Epithelial cell of proximal tubule (primary cell): ENCODE results near the gene SEMA3B. TPM values are rescaled to one million over a fixed set of nuclear protein-coding genes. Genes with fewer than 3 reads are reported as not detected.
"Not testable (repeated sequence)": the region's sequence is repeated elsewhere in the genome, so short reads cannot be mapped to it uniquely, and the experiment has no call there.

Experiments
- DNase-seq: peaks from one replicate; pipeline ENCODE4 v3.0.0-alpha.2; 2011; ENCODE audit warnings: low read depth
- H3K4me3 ChIP-seq: 2 replicates; pipeline ENCODE4 v1.5.1; 2011; ENCODE audit warnings: low read depth, mild to moderate bottlenecking, low read length
- total RNA-seq: library from RNA; depleted of rRNA; stranded (reverse); fragments of >200 nt; gene quantifications from 2 replicates; pipeline ENCODE4 v1.2.3, GENCODE V29; 2015
- TF ChIP-seq, protein P1 (sequence below): conservative IDR thresholded peaks from 2 replicates; pipeline ENCODE4 v1.5.1; 2012; ENCODE audit warnings: low read depth, mild to moderate bottlenecking, low read length

Gene SEMA3B
- total RNA-seq, 1 donor from 2014 or later, result 29.5 TPM

DNA sequence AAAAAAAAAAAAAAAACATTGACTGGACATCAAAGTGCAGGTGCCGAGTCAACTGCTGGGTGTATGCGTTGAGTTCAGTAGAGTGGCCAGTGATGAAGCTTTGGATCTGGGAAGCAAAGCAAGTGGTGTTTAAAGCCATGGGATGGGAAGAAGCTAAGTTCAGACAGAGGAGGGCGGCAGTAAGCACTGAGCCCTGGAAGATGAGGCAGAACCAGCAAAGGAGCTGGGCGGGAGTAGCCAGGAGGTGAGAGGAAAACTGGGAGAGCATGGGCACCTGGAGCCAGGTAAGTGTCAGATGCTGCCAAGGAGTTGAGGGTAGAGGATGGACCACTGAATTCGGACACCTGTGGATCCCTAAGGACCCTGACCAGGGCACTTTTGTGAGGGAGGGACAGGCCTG lies 44.3 kb upstream of the SEMA3B start:
- TF ChIP-seq, protein P1, sequence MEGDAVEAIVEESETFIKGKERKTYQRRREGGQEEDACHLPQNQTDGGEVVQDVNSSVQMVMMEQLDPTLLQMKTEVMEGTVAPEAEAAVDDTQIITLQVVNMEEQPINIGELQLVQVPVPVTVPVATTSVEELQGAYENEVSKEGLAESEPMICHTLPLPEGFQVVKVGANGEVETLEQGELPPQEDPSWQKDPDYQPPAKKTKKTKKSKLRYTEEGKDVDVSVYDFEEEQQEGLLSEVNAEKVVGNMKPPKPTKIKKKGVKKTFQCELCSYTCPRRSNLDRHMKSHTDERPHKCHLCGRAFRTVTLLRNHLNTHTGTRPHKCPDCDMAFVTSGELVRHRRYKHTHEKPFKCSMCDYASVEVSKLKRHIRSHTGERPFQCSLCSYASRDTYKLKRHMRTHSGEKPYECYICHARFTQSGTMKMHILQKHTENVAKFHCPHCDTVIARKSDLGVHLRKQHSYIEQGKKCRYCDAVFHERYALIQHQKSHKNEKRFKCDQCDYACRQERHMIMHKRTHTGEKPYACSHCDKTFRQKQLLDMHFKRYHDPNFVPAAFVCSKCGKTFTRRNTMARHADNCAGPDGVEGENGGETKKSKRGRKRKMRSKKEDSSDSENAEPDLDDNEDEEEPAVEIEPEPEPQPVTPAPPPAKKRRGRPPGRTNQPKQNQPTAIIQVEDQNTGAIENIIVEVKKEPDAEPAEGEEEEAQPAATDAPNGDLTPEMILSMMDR, result no peak
- H3K4me3 ChIP-seq, result no peak overlapping the region

DNA sequence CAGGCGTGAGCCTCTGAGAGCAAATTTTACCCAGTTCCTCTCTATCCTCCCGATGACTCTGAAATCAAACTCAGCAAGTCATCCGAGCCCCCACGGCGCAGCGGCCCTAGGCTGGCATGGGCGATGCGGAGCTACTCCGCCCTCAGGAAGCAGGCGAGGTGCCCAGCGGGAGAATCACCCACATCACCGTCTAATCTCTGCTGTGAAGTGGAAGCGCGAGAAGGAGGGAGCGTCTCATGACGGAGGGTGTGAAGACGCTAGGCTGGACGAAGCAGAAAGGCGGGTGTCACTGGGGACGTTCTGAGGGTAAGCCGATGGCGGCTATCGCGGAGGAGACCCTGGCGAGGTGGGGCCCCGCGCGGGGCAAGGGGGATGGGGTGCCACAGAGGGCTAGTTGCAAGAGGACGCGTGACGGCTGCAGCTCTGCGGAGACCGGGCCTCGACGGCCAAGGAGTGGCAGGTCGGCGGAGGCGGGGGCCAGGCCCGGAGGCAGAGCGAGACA lies 42.0 kb upstream of the SEMA3B start:
- DNase-seq, result no peak

More for the DNA sequence above, 44.3 kb upstream of the SEMA3B start:
- DNase-seq, result no peak

DNA sequence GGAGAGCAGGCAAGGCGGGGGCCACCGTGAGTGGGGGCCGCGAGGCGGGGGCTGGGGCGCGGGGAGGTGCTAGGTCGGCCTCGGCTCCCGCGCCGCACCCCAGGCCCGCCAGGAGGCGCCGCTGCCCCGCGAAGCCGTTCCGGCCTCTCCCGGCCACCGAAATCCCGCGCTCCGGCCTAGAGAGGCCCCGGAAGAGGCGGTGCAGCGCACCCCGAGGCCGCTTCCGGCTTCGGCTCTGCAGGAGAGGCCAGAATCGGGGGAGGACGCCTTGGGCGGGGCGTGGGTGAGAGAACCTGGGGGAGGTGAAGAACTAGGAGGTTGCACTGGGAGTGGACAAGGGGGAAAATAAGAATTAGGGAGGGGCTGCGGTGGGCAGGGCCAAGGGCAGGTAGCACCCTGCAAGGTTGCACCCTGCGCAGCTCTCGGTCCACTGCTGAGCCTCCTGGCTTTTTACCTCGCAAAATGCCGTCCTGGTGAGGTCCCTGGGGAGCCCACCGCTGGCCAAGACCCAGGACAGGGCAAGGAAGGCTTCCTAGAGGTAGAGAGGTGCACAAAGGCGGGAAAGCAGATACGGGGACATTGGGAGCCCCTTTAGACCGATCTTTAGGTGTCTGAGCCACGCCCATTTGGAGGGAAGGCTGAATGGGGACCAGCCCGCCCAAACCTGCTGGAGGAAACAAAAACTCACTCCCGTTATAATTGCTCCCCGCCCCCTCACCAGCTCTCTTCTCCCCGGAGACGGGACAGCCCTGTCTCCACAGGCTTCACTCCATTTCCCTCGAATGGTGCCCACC lies 41.4 kb upstream of the SEMA3B start:
- TF ChIP-seq, protein P1, result peak; percentile 62
- peak overlapping the region; percentile 84 for H3K4me3 ChIP-seq
- DNase-seq, result no peak

More for the DNA sequence above, 42.0 kb upstream of the SEMA3B start:
- TF ChIP-seq, protein P1, result no peak
- H3K4me3 ChIP-seq, result peak overlapping the region; percentile 84

DNA sequence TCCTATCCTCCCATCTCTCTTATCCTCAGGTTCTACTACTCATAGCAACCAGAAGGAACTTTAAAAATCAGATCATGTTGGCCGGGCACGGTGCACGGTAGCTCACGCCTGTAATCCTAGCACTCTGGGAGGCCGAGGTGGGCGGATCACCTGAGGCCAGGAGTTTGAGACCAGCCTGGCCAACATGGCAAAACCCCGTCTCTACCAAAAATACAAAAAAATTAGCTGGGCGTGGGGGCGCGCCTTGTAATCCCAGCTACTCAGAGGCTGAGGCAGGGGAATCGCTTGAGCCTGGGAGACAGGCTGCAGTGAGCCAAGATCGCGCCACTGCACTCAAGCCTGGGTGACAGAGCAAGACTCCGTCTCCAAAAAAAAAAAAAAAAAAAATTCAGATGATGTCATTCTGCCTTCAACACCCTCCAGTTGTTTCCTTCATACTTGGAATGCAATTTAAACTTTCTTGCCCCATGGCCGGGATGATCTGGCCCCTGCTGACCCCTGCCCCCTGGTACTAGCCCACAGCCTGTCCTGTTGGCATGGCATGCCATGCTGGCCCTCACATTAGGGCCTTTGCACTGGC lies 40.7 kb upstream of the SEMA3B start:
- not testable (repeated sequence) for DNase-seq
- H3K4me3 ChIP-seq, result peak overlapping the region; percentile 84

DNA sequence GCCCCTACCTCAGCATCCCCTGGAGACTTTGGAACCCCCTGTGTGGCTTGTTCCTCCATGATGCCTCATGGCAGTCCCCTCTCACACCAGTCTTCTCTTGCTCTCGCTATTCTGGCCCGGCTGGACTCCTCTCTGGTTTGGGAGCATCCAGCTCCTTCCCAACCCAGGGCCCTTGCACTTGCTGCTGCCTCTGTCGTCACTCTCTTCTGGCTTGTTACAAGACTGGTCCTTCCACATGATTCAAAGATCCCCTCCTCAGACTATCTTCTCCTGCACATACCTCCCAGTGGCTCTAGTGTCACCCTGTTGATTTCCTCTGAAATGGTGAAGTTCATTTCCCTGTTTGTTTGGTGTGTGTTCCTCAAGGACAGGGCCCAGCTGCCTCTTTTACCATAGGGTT lies 39.5 kb upstream of the SEMA3B start:
- TF ChIP-seq, protein P1, result no peak
- H3K4me3 ChIP-seq, result no peak overlapping the region
- no peak for DNase-seq

DNA sequence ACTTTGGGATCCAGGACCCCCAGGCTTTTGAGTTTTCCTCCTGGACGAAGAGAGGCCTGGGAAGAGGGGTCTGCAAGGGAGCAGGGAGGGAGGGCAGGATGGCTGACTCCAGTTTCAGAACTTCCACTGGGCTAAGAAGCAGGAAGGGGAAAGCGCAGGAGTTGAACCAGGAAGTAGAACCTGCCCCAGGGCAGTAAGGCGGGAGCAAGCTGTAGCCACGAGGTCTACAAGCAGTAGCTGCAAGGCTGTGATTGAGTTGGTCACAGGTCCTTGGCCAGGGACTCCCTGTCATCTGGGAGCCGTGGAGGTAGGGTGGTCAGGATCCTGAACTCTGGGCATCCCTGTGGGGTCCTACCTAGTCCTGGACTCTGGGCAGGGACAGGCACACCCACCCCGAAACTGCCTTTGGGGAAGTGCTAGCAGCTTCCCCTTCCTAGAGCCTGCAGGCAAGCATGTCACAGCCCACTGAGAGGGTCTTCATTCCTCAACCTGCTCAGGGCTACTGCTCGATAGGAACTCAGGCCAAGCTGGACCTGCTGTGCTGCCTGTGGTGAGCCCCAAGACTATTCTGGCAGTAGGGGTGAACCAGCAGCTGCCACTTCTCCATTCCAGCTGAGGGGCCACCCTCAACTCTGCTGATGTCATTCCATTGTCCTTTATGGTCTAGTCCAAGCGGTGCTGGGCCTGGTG lies 38.7 kb upstream of the SEMA3B start:
- DNase-seq, result no peak
- no peak overlapping the region for H3K4me3 ChIP-seq

DNA sequence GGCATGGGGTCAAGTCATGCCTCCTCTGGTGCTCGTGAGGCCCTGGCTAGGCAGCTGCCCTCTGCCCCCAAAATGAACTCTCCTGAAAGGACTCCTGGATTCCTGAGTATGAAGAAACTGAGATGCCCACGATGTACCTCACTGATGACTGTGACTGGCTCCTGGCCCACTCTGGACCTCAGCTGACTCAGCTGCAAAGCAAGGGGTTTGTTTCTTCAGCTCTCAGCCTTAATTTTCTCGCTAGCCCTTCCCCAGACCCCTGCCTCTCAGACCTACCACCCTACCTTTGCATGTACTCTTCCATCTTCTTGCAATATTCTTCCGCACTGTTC lies 38.2 kb upstream of the SEMA3B start:
- TF ChIP-seq, protein P1, result no peak
- no peak overlapping the region for H3K4me3 ChIP-seq
- DNase-seq, result no peak

More for the DNA sequence above, 38.7 kb upstream of the SEMA3B start:
- TF ChIP-seq, protein P1, result no peak
